Neural crest cell (in vitro differentiated cells): ENCODE data around the gene TSPAN31. TPM values are rescaled to one million over a fixed set of nuclear protein-coding genes. Genes with fewer than 3 reads are reported as not detected.

Experiments
- DNase-seq: peaks from one replicate; pipeline ENCODE4 v3.0.0; 2021; ENCODE audit warnings: low read depth, mixed read lengths, low spot score
- H3K27ac Mint-ChIP-seq: one replicate; pipeline ENCODE4 v1.8.0; 2021; ENCODE audit warnings: mild to moderate bottlenecking, mixed read lengths; ENCODE audit not compliant: unreplicated experiment
- H3K27me3 Mint-ChIP-seq: 2 replicates; pipeline ENCODE4 v1.8.0; 2021; ENCODE audit warnings: low read depth, mild to moderate bottlenecking, mixed read lengths
- H3K36me3 Mint-ChIP-seq: 2 replicates; pipeline ENCODE4 v1.8.0; 2021; ENCODE audit warnings: low read depth, mild to moderate bottlenecking, mixed read lengths
- H3K4me1 Mint-ChIP-seq: 2 replicates; pipeline ENCODE4 v1.8.0; 2021; ENCODE audit warnings: mixed read lengths
- H3K4me3 Mint-ChIP-seq: one replicate; pipeline ENCODE4 v1.8.0; 2021; ENCODE audit warnings: mild to moderate bottlenecking, mixed read lengths
- H3K9me3 Mint-ChIP-seq: 2 replicates; pipeline ENCODE4 v1.8.0; 2021; ENCODE audit warnings: mixed read lengths
- total RNA-seq: library from RNA; stranded (reverse); gene quantifications from 2 replicates; pipeline ENCODE4 v1.2.1, GENCODE V29; 2021
- TF ChIP-seq, protein P1 (sequence below): fragments of 200-600 bp; sonication (generic); conservative IDR thresholded peaks from 2 replicates; pipeline ENCODE4 v1.5.0; 2021; ENCODE audit warnings: antibody characterized with exemption, mild to moderate bottlenecking

Gene TSPAN31
- total RNA-seq, 1 donor from 2014 or later, result 26.9 TPM

DNA sequence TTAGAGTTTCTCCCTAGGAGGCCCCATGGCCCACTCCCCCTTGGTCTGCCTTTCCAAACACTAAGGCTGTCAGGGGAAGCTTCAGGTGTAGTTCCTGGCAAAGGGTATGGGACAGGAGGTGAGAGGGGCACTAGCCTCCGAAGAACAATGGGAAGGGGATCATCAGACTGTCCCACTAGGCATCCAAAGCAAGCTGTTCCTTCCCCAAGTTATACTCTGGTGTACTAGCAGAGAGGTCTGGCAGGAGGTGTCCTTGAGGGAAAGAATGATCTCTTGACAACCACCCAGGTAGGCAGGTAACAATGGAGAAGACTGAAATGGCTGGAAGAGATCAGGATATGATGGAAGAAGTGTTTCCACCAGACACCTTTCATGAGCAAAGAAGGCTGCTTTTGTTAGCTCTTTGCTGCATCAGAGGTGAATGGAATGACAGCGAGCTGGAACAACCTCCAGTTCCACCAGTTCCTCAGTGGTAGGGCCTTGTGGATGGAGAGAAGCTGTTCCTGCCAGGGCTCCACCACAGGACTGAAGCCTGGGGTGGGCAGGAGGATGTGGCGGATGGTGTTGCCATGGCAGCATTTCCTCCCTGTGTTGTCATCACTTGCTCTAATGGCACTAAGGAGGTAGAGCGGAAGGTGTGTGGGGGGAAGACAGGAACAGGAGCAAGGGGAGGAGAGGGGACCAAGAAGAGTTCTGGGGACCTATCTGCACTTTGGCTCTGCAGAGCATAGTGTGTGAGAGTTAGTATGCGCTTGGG is 4.0 kb upstream of the TSPAN31 start:
- H3K27me3 Mint-ChIP-seq, result peaks cover 83% of the 10 kb centered on the region
- DNase-seq, result no peak

DNA sequence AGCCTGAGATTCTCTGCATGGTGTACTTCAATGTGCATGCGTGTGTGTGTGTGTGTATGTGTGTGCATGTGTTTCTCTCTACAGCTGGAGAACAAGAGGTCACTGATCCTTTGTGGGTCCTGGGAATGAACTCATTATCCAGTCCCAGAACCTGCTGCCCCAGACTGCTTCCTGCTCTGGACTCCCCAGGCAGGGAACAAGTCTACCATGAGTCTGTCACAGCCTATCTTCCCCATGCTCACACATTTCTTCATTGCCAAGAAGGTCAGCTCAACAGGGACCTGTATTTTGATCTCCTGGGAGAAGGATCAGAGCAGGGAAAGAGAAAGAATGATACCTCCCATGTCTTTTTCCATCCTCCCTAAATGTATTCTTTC is 3.4 kb upstream of the TSPAN31 start:
- peak overlapping the region; percentile 58 for H3K4me3 Mint-ChIP-seq
- peaks cover 4% of the 10 kb centered on the region for H3K36me3 Mint-ChIP-seq
- peaks cover 77% of the 10 kb centered on the region for H3K27me3 Mint-ChIP-seq
- no peak overlapping the region for H3K27ac Mint-ChIP-seq
- no peaks in the 10 kb centered on the region for H3K9me3 Mint-ChIP-seq
- peaks cover 33% of the 10 kb centered on the region for H3K4me1 Mint-ChIP-seq
- DNase-seq, result no peak
- TF ChIP-seq, protein P1, sequence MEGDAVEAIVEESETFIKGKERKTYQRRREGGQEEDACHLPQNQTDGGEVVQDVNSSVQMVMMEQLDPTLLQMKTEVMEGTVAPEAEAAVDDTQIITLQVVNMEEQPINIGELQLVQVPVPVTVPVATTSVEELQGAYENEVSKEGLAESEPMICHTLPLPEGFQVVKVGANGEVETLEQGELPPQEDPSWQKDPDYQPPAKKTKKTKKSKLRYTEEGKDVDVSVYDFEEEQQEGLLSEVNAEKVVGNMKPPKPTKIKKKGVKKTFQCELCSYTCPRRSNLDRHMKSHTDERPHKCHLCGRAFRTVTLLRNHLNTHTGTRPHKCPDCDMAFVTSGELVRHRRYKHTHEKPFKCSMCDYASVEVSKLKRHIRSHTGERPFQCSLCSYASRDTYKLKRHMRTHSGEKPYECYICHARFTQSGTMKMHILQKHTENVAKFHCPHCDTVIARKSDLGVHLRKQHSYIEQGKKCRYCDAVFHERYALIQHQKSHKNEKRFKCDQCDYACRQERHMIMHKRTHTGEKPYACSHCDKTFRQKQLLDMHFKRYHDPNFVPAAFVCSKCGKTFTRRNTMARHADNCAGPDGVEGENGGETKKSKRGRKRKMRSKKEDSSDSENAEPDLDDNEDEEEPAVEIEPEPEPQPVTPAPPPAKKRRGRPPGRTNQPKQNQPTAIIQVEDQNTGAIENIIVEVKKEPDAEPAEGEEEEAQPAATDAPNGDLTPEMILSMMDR, result no peak

More for the DNA sequence above, 4.0 kb upstream of the TSPAN31 start:
- H3K9me3 Mint-ChIP-seq, result no peaks in the 10 kb centered on the region
- H3K27ac Mint-ChIP-seq, result no peak overlapping the region
- peaks cover 30% of the 10 kb centered on the region for H3K4me1 Mint-ChIP-seq
- H3K36me3 Mint-ChIP-seq, result peaks cover 2% of the 10 kb centered on the region
- peak overlapping the region; percentile 58 for H3K4me3 Mint-ChIP-seq
- TF ChIP-seq, protein P1, result no peak

DNA sequence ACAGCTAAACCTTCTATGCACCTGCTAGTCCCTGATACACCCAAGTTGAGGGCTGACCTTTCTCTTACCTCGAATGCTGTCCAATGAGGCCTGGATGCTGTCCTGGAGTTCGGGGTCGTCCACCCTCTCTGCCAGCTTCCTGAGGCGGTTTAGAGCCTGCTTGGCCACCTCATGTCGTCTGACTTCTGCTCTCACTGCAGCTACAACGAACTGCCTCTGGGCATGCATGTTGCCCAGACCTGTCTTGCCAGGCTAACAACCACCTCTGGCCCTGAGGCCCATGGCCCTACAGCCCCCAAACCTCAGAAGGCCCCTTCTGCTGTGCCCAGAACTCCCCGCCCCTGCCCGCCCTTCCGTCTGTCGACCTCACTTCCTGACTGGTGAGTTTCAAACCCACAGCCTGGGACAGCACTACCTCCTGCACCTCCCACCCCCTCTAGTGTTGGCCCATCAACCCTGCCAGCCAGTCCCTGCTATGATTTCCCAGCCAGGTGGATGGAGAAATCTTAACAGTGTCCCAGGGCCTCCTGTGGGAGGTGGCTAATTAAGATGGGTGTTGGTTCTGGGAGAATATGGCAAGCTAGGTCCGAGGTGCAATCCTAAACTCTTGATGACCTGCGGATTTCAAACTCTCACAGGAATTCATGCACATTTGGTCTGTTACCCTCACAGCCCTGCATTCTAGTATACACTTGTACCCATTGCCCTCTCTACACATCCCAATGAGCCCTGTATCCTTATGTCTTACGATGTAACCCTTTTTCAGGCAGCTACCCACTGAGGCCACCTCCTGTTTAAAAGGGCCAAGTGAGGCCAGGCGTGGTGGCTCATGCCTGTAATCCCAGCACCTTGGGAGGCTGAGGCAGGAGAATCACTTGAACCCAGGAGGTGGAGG is 2.7 kb upstream of the TSPAN31 start:
- Mint-ChIP-seq H3K36me3 (peaks cover 5% of the 10 kb centered on the region), H3K27ac (no peak overlapping the region), H3K9me3 (no peaks in the 10 kb centered on the region), H3K4me3 (peak overlapping the region; percentile 58), H3K27me3 (peaks cover 70% of the 10 kb centered on the region), H3K4me1 (peaks cover 30% of the 10 kb centered on the region)
- no peak for DNase-seq
- TF ChIP-seq, protein P1, result no peak

DNA sequence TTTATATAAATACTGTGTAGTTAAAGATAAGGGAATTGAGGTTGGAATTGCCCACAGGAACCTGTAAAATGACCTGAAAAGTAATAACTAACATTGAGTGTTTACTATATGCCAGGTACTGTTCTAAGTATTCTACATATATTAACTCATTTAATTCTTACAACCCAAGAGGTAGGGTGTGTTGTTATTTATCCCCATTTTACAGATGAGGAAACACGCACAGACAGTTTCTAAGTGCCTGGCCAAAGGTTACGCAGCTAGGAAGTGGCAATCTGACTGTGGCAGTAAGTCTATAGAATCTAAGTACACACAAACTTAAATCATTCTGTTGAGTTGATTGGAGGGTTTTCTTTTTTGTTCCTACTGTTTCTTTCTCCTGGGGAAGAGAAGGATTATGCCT is 1.1 kb upstream of the TSPAN31 start:
- Mint-ChIP-seq H3K27me3 (peaks cover 63% of the 10 kb centered on the region), H3K4me3 (peak overlapping the region; percentile 95), H3K36me3 (peaks cover 12% of the 10 kb centered on the region), H3K9me3 (no peaks in the 10 kb centered on the region), H3K27ac (no peak overlapping the region), H3K4me1 (peaks cover 30% of the 10 kb centered on the region)
- TF ChIP-seq, protein P1, result no peak
- DNase-seq, result no peak

DNA sequence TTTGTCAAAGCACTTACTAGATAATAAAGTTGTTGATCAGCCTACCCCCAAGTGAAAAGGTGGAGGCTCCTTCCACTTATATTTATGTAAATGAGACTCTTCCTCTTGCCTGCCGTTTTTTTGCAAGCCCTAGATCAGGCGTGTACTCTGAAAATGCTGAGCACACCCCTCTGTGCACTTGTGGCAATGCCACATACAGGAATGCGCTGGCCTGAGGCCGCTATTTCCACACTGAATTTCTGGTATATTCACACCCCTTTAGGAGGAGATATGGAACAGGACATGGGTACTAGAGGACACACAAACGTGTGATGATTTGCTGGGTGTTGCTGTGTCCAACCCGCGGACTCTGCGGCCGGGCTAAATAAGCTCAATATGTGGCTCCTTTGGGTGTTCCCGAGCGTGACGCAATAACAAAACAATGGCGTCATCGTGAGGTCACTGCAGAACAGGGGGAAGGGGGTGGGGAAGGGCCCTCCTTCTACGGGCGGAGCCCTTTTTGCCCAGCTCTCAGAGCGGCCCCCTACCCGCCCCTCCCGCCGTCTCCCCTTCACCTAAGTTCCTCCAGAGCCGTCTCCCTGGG is 554 bp upstream of the TSPAN31 start:
- peaks cover 58% of the 10 kb centered on the region for H3K27me3 Mint-ChIP-seq
- peak overlapping the region; percentile 95 for H3K4me3 Mint-ChIP-seq
- TF ChIP-seq, protein P1, result no peak
- DNase-seq, result peak; percentile 58
- peaks cover 25% of the 10 kb centered on the region for H3K4me1 Mint-ChIP-seq
- H3K9me3 Mint-ChIP-seq, result no peaks in the 10 kb centered on the region
- peaks cover 14% of the 10 kb centered on the region for H3K36me3 Mint-ChIP-seq
- H3K27ac Mint-ChIP-seq, result peak overlapping the region; percentile 93
